PC-3 (cell line): Measurements from ENCODE around the gene ABCC10.
"Not testable (repeated sequence)": the region's sequence is repeated elsewhere in the genome, so short reads cannot be mapped to it uniquely, and the experiment has no call there.

Experiments
- CTCF ChIP-seq: fragments of 300-600 bp; sonication (generic); conservative IDR thresholded peaks from 2 replicates; pipeline ENCODE4 v1.5.1; 2017; ENCODE audit warnings: antibody characterized with exemption, low read depth, mild to moderate bottlenecking, low read length
- EZH2phosphoT487 ChIP-seq: fragments of 300-600 bp; sonication (generic); IDR thresholded peaks from 2 replicates; pipeline ENCODE4 v1.6.1; 2018; ENCODE audit warnings: mild to moderate bottlenecking, antibody characterized with exemption, low read length, borderline replicate concordance

GRCh38 chr6:43390753-43391439 is 36.4 kb upstream of the ABCC10 start:
- not testable (repeated sequence) for TF ChIP-seq CTCF, EZH2phosphoT487
